Psoas muscle (tissue), 8 donors: ENCODE measurements around the gene LPGAT1. TPM values are rescaled to one million over a fixed set of nuclear protein-coding genes. Genes with fewer than 3 reads are reported as not detected.

Experiments used
- ATAC-seq, 4 donors: fragments of 200-7000 bp; cut with Tn5 transposase; one replicate each; pipeline ENCODE4 v1.9.1; 2020; ENCODE audit warnings: moderate library complexity in 3 of 4, mild to moderate bottlenecking in 2 of 4
- DNase-seq, 2 donors: peaks; one replicate each; pipeline ENCODE4 v3.0.0-alpha.2; 2020
- H3K27ac ChIP-seq: fragments of 200-600 bp; one replicate; pipeline ENCODE4 v1.8.0; 2022
- H3K27me3 ChIP-seq, 3 donors: fragments of 200-600 bp in 1 of 3; one replicate each; pipeline versions ENCODE4 v1.6.1 to v1.8.0; 2013 to 2022; ENCODE audit warnings: low read length in 2 of 3, mild to moderate bottlenecking in 2 of 3, moderate library complexity in 1 of 3; ENCODE audit not compliant: insufficient read depth in 3 of 3
- H3K36me3 ChIP-seq, 2 donors: fragments of 200-600 bp in 1 of 2; one replicate each; pipeline versions ENCODE4 v1.6.1 to v1.8.0; 2013 to 2022; ENCODE audit warnings: low read depth in 1 of 2, mild to moderate bottlenecking in 1 of 2, moderate library complexity in 1 of 2; ENCODE audit not compliant: insufficient read depth in 1 of 2
- H3K4me1 ChIP-seq: fragments of 200-600 bp; one replicate; pipeline ENCODE4 v1.8.0; 2022
- H3K4me3 ChIP-seq: fragments of 200-600 bp; one replicate; pipeline ENCODE4 v1.8.0; 2022; ENCODE audit warnings: mild to moderate bottlenecking
- H3K9me3 ChIP-seq: fragments of 200-600 bp; one replicate; pipeline ENCODE4 v1.8.0; 2022
- CTCF ChIP-seq: fragments of 200-600 bp; IDR thresholded peaks from one replicate; pipeline ENCODE4 v1.8.0; 2022; ENCODE audit warnings: antibody characterized with exemption
- WGBS, 3 donors: extraction: QIAGEN DNeasy Blood & Tissue Kit; methylation state at CpG; one replicate each; pipeline versions ENCODE4 v1.1.6 to v1.1.7; 2013; 5-methylcytosine and 5-hydroxymethylcytosine counted together
- intact Hi-C, 2 donors: fragments of 100-400 bp; cut with DNase I; formaldehyde crosslinking; loops; one replicate each; pipeline versions ENCODE4 v1.11.0 to v1.14.2; 2022
- polyA plus RNA-seq, 3 donors: library from polyadenylated mRNA; stranded (reverse); fragments of 200-250 nt; gene quantifications; one replicate each; pipeline ENCODE4 v1.2.3, GENCODE V29; 2013
- total RNA-seq, 4 donors: library from RNA; stranded (reverse); fragmentation: NEBNext Ultra II Directional in 2 of 4; extraction: Animal tissue kit (Norgen Biotek cat#: 25700) in 2 of 4; gene quantifications; one replicate each; pipeline versions ENCODE4 v1.2.1 to v1.2.4, GENCODE V29; 2021 to 2023
- donor health status: healthy with polysubstance abuse.
- donor health status: DM: no; HTN: no; CAD: no; lungs with moderate emphysema.
- donor health status: Bipolar disorder and iron deficiency.
- donor health status: healthy.
- donor health status: DM: yes; HTN: yes; CAD: no.
- donor health status: DM: no; HTN: no; CAD: no.
- donor health status: DM: no; HTN: no; CAD: no.
- donor health status: DM: yes; HTN: yes; CAD: no.

The LPGAT1 gene
- total and polyA plus RNA-seq, 7 donors: 6.2 to 26.2 (median 19.3) TPM

GRCh38 chr1:211764701-211765100 is 65.9 kb downstream of the LPGAT1 start:
- intact Hi-C loops: no loop called here
- Histone ChIP-seq H3K27ac (no peak overlapping the region), H3K36me3 (peaks cover 0 to 26% of the 10 kb centered on the region in 2 donors), H3K27me3 (no peaks in the 10 kb centered on the region), H3K4me1 (peaks cover 6% of the 10 kb centered on the region), H3K9me3 (no peaks in the 10 kb centered on the region), H3K4me3 (no peak overlapping the region)
- DNase-seq (no peak), ATAC-seq (no peak)
- 97 to 98% (median 97%) methylated on average over 1 of the region's 1 CpG for WGBS, 3 donors
- no peak for TF ChIP-seq CTCF

GRCh38 chr1:211762206-211762605 is 68.4 kb downstream of the LPGAT1 start:
- intact Hi-C loops: no loop called here
- H3K36me3 ChIP-seq: peaks cover 0 to 24% of the 10 kb centered on the region in 2 donors
- 73 to 87% (median 85%) methylated on average over 3 of the region's 3 CpGs for WGBS, 3 donors

GRCh38 chr1:211761400-211761799 is 69.2 kb downstream of the LPGAT1 start:
- TF ChIP-seq CTCF: no peak
- no peak for DNase-seq
- peaks cover 9% of the 10 kb centered on the region for H3K9me3 ChIP-seq
- peaks cover 6% of the 10 kb centered on the region for H3K4me1 ChIP-seq
- H3K36me3 ChIP-seq: peaks cover 0 to 16% of the 10 kb centered on the region in 2 donors
- no peak for ATAC-seq
- H3K27me3 ChIP-seq: no peaks in the 10 kb centered on the region
- intact Hi-C loops: no loop called here
- no peak overlapping the region for H3K4me3 ChIP-seq
- H3K27ac ChIP-seq: no peak overlapping the region

More at GRCh38 chr1:211762206-211762605, 68.4 kb downstream of the LPGAT1 start:
- H3K27ac ChIP-seq: no peak overlapping the region
- ATAC-seq (no peak), DNase-seq (no peak)
- no peak overlapping the region for H3K4me3 ChIP-seq
- no peak for TF ChIP-seq CTCF
- H3K9me3 ChIP-seq: peaks cover 9% of the 10 kb centered on the region
- H3K4me1 ChIP-seq: peaks cover 6% of the 10 kb centered on the region
- H3K27me3 ChIP-seq: no peaks in the 10 kb centered on the region

- intact Hi-C loops: no loop called here
- no peak for TF ChIP-seq CTCF
- no peak for ATAC-seq
- H3K9me3 ChIP-seq: peaks cover 9% of the 10 kb centered on the region
- H3K4me1 ChIP-seq: no peaks in the 10 kb centered on the region
- 97 to 98% (median 98%) methylated on average over 7 of the region's 7 CpGs for WGBS, 3 donors
- H3K27ac ChIP-seq: no peak overlapping the region
- no peak overlapping the region for H3K4me3 ChIP-seq
- DNase-seq: no peak
- H3K36me3 ChIP-seq: no peaks in the 10 kb centered on the region
- H3K27me3 ChIP-seq: no peaks in the 10 kb centered on the region
Observed at GRCh38 chr1:211756471-211757020, 74.0 kb downstream of the LPGAT1 start.

- WGBS, 3 donors: 89 to 95% (median 92%) methylated on average over 4 of the region's 4 CpGs
- no peaks in the 10 kb centered on the region for H3K4me1 ChIP-seq
- H3K4me3 ChIP-seq: no peak overlapping the region
- H3K9me3 ChIP-seq: peaks cover 9% of the 10 kb centered on the region
- no peak for ATAC-seq
- H3K27ac ChIP-seq: no peak overlapping the region
- no peaks in the 10 kb centered on the region for H3K27me3 ChIP-seq
- intact Hi-C loops: no loop called here
- no peak for DNase-seq
- TF ChIP-seq CTCF: no peak
- peaks cover 7 to 24% of the 10 kb centered on the region in 2 donors for H3K36me3 ChIP-seq
Observed at GRCh38 chr1:211753649-211754251, 76.8 kb downstream of the LPGAT1 start.
